ENCODE results near the gene RABL6.

The RABL6 gene

DNA sequence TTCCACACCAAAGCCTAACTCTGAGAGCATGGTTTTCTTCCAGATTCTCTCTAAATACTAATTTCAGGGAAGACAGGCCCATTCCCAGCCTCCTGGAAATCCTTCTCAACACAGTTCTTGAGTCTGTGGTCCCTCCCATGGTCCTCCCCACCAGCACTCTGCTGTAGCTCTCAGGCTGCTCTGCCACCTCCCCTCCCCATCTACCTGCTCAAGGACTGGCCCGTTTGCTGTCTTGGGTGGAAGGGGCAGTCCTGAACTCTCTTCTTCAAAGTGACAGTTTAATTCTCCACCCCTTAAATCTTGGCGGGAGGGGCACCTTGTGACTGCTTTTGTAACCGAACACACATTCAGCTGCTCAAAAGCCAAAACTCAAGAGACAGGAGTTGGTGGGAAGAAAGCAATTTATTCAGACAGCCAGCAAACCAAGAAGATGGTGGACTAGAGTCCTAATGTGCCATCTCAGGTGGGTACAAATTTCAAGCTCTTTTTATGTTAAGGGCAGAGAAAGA lies 35.8 kb upstream of the RABL6 start:
- TF ChIP-seq CTCF (IDR thresholded peaks at IDR 0.05; ENCODE audit: extremely low read depth, missing control alignments) = no peak
- DNase-seq (ENCODE audit: low spot score) = peak; percentile 11

GRCh38 chr9:136773386-136774044 lies 34.2 kb upstream of the RABL6 start:
- no peak for TF ChIP-seq CTCF (IDR thresholded peaks at IDR 0.05; ENCODE audit: extremely low read depth, missing control alignments)
- no peak for DNase-seq (ENCODE audit: low spot score)

GRCh38 chr9:136774416-136775045 lies 33.2 kb upstream of the RABL6 start:
- no peak for DNase-seq (ENCODE audit: low spot score)
- TF ChIP-seq CTCF (IDR thresholded peaks at IDR 0.05; ENCODE audit: extremely low read depth, missing control alignments) = no peak

DNA sequence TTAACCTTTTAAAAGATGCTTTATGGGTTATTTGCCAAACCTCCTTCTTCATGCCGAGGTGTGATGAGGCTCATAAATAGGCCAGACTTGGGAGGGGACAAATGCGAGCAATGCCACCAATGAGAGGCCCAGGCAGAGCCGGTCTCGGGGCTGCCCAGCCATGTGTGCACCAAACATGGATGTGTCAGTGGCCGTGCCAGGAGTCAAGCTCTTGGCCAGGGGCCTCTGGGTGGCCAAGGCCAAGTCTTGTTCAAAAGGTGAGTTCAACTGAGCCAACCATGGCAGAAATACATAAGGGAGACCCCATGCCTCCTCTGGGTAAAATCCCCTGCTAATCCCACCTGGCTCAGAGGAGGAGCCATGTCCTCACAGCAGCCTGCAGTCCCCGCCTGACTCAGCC lies 32.6 kb upstream of the RABL6 start:
- DNase-seq (ENCODE audit: low spot score) = no peak

DNA sequence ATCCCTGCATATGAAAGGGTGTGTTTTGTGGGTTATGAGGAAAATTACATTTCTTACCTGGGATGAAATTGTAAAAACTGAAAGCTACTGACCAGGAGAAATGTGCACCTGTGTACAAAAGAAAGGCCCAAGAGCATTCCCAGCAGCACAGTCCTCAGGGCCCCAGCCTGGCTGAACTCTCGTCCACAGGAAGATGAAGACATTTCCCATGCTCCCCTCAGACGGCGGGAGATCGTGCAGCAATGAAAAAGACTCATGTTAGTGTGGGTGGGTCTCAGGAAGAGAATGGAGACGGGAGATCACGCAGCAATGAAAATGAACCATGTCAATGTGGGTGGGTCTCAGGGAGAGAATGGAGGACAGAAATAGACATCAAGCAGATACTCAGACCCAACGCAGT lies 30.8 kb upstream of the RABL6 start:
- TF ChIP-seq CTCF (IDR thresholded peaks at IDR 0.05; ENCODE audit: extremely low read depth, missing control alignments) = no peak

More for the DNA sequence above, 32.6 kb upstream of the RABL6 start:
- no peak for TF ChIP-seq CTCF (IDR thresholded peaks at IDR 0.05; ENCODE audit: extremely low read depth, missing control alignments)

DNA sequence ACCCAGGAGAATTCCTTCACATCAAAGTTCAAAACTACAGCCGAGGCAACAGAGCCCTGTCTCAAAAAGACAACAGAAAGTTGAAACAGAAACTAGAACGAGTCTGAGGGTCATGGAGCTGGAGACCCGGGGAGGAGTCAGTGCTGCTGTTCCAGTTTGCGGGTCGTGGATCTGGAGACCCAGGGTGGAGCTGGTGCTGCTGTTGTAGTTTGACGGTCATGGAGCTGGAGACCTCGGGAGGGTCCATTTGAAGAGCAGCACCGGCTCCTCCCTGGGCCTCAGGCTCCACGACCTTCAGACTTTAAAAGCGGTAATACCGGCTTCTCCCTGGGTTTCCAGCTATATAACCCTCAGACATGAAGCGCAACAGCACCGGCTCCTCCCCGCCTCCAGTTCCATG lies 30.4 kb upstream of the RABL6 start:
- no peak for DNase-seq (ENCODE audit: low spot score)
- TF ChIP-seq CTCF (IDR thresholded peaks at IDR 0.05; ENCODE audit: extremely low read depth, missing control alignments) = no peak

More for the DNA sequence above, 30.8 kb upstream of the RABL6 start:
- no peak for DNase-seq (ENCODE audit: low spot score)

- DNase-seq (ENCODE audit: low spot score) = no peak
- no peak for TF ChIP-seq CTCF (IDR thresholded peaks at IDR 0.05; ENCODE audit: extremely low read depth, missing control alignments)
Observed at GRCh38 chr9:136779808-136780207, 27.9 kb upstream of the RABL6 start.
